ENCODE results near the gene DFFB. TPM values are rescaled to one million over a fixed set of nuclear protein-coding genes. Genes with fewer than 3 reads are reported as not detected.
"Not testable (repeated sequence)": the region's sequence is repeated elsewhere in the genome, so short reads cannot be mapped to it uniquely, and the experiment has no call there.

DFFB gene, protein sequence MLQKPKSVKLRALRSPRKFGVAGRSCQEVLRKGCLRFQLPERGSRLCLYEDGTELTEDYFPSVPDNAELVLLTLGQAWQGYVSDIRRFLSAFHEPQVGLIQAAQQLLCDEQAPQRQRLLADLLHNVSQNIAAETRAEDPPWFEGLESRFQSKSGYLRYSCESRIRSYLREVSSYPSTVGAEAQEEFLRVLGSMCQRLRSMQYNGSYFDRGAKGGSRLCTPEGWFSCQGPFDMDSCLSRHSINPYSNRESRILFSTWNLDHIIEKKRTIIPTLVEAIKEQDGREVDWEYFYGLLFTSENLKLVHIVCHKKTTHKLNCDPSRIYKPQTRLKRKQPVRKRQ
- total RNA-seq (1 to 10 TPM; 6.9 to 8.2 TPM), polyA plus RNA-seq (ENCODE audit: insufficient read length in 2 of 2) (10 to 100 TPM in 1 of 2 donors, 1 to 10 TPM in 1; 7.4 to 15.4 TPM)
- long read RNA-seq, donor 1, partial matches to known transcripts: 0 of 2 reads
- long read RNA-seq, donor 1, other reads (novel, unspliced or antisense): 0 of 2 reads
- long read RNA-seq, donor 2, partial matches to known transcripts: 0 of 1 reads
- long read RNA-seq, donor 2, other reads (novel, unspliced or antisense): 0 of 1 reads
- long read RNA-seq, donor 3: 0 reads
- long read RNA-seq, donor 4, partial matches to known transcripts: 0 of 1 reads
- long read RNA-seq, donor 4, other reads (novel, unspliced or antisense): 0 of 1 reads

GRCh38 chr1:3856923-3857790 is at the start of gene DFFB, which contains the start of gene CEP104:
Gene DFFB, plus strand, starts transcription at chr1:3857476. Its CDS starts 128 bp downstream, at chr1:3857604.
Gene CEP104, minus strand, starts transcription at chr1:3857211. Its CDS starts 4,804 bp downstream, at chr1:3852407.
- under 1% methylated on average over 73 of the region's 73 CpGs for WGBS (ENCODE audit: insufficient coverage)
- H3K9me3 ChIP-seq (ENCODE audit: control insufficient read depth, insufficient read depth, low read length): no peaks in the 10 kb centered on the region
- peaks cover 38% of the 10 kb centered on the region for H3K4me1 ChIP-seq (ENCODE audit: control insufficient read depth, insufficient read depth, low read length)
- peaks cover 17% of the 10 kb centered on the region for H3K36me3 ChIP-seq (ENCODE audit: control insufficient read depth, insufficient read depth, low read length)
- H3K27me3 ChIP-seq (ENCODE audit: control insufficient read depth, insufficient read depth, low read length): no peaks in the 10 kb centered on the region
- peak within 1 kb of the TSS; percentile 90 for H3K4me3 ChIP-seq (ENCODE audit: low read depth, low read length)
- H3K27ac ChIP-seq (ENCODE audit: low read depth, low read length): peak within 1 kb of the TSS; percentile 61
- peak; percentile 82 to 99 (median 87) for DNase-seq (ENCODE audit: low read depth in 4 of 6, low spot score in 6 of 6)

DNA sequence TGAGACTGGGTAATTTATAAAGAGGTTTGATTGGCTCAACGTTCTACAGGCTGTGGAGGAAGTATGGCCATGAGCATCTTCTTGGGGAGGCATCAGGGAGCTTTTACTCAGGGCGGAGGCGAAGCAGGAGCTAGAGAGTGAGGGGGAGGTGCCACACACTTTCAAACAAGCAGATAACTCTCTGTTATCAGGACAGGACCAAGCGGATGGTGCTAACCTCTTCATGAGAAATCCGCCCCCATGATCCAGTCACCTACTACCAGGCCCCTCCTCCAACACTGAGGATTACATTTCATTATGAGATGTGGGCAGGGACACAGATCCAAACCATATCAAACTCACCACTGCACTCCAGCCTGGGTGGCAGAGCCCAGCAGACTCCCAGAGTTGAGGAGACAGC is 49.5 kb upstream of the DFFB start:
- Histone ChIP-seq H3K27me3 (ENCODE audit: control insufficient read depth, insufficient read depth, low read length) (no peaks in the 10 kb centered on the region), H3K4me1 (ENCODE audit: control insufficient read depth, insufficient read depth, low read length) (no peaks in the 10 kb centered on the region), H3K4me3 (ENCODE audit: low read depth, low read length) (no peak overlapping the region), H3K27ac (ENCODE audit: low read depth, low read length) (no peak overlapping the region), H3K9me3 (ENCODE audit: control insufficient read depth, insufficient read depth, low read length) (no peaks in the 10 kb centered on the region), H3K36me3 (ENCODE audit: control insufficient read depth, insufficient read depth, low read length) (peaks cover 3% of the 10 kb centered on the region)
- 67% methylated on average over 2 of the region's 5 CpGs for WGBS (ENCODE audit: insufficient coverage)
- no peak for DNase-seq (ENCODE audit: low read depth in 4 of 6, low spot score in 6 of 6)

GRCh38 chr1:3809680-3810079 is 47.6 kb upstream of the DFFB start:
- Histone ChIP-seq H3K4me1 (ENCODE audit: control insufficient read depth, insufficient read depth, low read length) (no peaks in the 10 kb centered on the region), H3K27me3 (ENCODE audit: control insufficient read depth, insufficient read depth, low read length) (no peaks in the 10 kb centered on the region), H3K27ac (ENCODE audit: low read depth, low read length) (no peak overlapping the region), H3K36me3 (ENCODE audit: control insufficient read depth, insufficient read depth, low read length) (peaks cover 14% of the 10 kb centered on the region), H3K4me3 (ENCODE audit: low read depth, low read length) (no peak overlapping the region), H3K9me3 (ENCODE audit: control insufficient read depth, insufficient read depth, low read length) (no peaks in the 10 kb centered on the region)
- 71% methylated on average over 5 of the region's 7 CpGs for WGBS (ENCODE audit: insufficient coverage)
- DNase-seq (ENCODE audit: low read depth in 4 of 6, low spot score in 6 of 6): no peak

DNA sequence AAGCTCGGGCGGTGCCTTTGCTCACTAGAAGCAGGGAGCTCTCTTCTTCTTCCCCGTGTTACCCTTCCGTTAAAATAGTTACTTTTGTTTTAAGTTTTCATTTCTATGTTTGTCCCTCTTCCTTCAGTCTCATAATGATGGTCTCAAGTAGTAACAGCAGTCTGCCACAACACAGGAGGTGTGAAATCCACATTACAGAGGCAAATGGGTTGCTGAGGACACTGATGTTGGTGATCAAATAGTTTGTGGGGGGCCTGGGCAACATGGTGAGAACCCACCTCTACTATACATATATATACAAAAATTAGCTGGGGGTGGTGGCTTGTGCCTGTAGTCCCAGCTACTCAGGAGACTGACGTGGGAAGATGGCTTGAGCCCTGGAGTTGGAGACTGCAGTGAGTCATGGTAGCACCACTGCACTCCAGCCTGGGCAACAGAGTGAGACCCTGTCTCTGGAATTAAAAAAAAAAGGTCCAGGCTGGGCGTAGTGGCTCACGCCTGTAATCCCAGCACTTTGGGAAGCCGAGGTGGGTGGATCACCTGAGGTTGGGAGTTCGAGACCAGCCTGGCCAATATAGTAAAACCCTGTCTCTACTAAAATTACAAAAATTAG is 47.0 kb upstream of the DFFB start:
- H3K4me3 ChIP-seq (ENCODE audit: low read depth, low read length); H3K27ac ChIP-seq (ENCODE audit: low read depth, low read length); H3K4me1 ChIP-seq (ENCODE audit: control insufficient read depth, insufficient read depth, low read length); H3K27me3 ChIP-seq (ENCODE audit: control insufficient read depth, insufficient read depth, low read length); DNase-seq (ENCODE audit: low read depth in 4 of 6, low spot score in 6 of 6); H3K9me3 ChIP-seq (ENCODE audit: control insufficient read depth, insufficient read depth, low read length): not testable (repeated sequence)
- WGBS (ENCODE audit: insufficient coverage): 84% methylated on average over 3 of the region's 9 CpGs
- H3K36me3 ChIP-seq (ENCODE audit: control insufficient read depth, insufficient read depth, low read length): peaks cover 20% of the 10 kb centered on the region

- Histone ChIP-seq H3K36me3 (ENCODE audit: control insufficient read depth, insufficient read depth, low read length) (peaks cover 31% of the 10 kb centered on the region), H3K4me3 (ENCODE audit: low read depth, low read length) (no peak overlapping the region), H3K27me3 (ENCODE audit: control insufficient read depth, insufficient read depth, low read length) (no peaks in the 10 kb centered on the region), H3K9me3 (ENCODE audit: control insufficient read depth, insufficient read depth, low read length) (no peaks in the 10 kb centered on the region), H3K4me1 (ENCODE audit: control insufficient read depth, insufficient read depth, low read length) (no peaks in the 10 kb centered on the region), H3K27ac (ENCODE audit: low read depth, low read length) (no peak overlapping the region)
- 17% methylated on average over 1 of the region's 2 CpGs for WGBS (ENCODE audit: insufficient coverage)
- DNase-seq (ENCODE audit: low read depth in 4 of 6, low spot score in 6 of 6): no peak
Measured at GRCh38 chr1:3811595-3811911, 45.7 kb upstream of the DFFB start.

DNA sequence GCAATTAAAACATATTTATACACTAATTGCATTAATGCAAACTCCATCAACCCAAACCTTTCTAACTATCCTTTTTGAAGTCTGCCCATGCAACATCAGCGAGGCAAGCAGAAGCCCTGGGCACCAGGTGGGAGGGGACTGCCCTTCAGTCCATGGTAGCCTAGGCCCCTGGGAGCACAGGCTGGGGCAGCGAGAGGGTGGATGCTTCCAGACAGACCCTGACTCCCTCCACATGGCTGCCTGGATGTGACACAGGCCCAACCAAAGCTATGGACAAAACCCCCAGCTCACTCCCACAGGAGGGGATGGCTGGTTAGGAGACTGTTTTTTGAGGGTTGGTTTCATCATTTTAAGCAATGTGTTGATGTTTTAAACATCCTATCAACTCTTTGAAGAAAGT is 43.2 kb upstream of the DFFB start:
- Histone ChIP-seq H3K4me3 (ENCODE audit: low read depth, low read length) (no peak overlapping the region), H3K9me3 (ENCODE audit: control insufficient read depth, insufficient read depth, low read length) (no peaks in the 10 kb centered on the region), H3K4me1 (ENCODE audit: control insufficient read depth, insufficient read depth, low read length) (no peaks in the 10 kb centered on the region), H3K27me3 (ENCODE audit: control insufficient read depth, insufficient read depth, low read length) (no peaks in the 10 kb centered on the region), H3K36me3 (ENCODE audit: control insufficient read depth, insufficient read depth, low read length) (peaks cover 51% of the 10 kb centered on the region), H3K27ac (ENCODE audit: low read depth, low read length) (no peak overlapping the region)
- no peak for DNase-seq (ENCODE audit: low read depth in 4 of 6, low spot score in 6 of 6)
- WGBS (ENCODE audit: insufficient coverage): 80% methylated on average over 1 of the region's 2 CpGs

GRCh38 chr1:3814771-3815561 is 42.3 kb upstream of the DFFB start:
- no peaks in the 10 kb centered on the region for H3K4me1 ChIP-seq (ENCODE audit: control insufficient read depth, insufficient read depth, low read length)
- no peak overlapping the region for H3K4me3 ChIP-seq (ENCODE audit: low read depth, low read length)
- no peaks in the 10 kb centered on the region for H3K9me3 ChIP-seq (ENCODE audit: control insufficient read depth, insufficient read depth, low read length)
- H3K27me3 ChIP-seq (ENCODE audit: control insufficient read depth, insufficient read depth, low read length): no peaks in the 10 kb centered on the region
- H3K36me3 ChIP-seq (ENCODE audit: control insufficient read depth, insufficient read depth, low read length): peaks cover 60% of the 10 kb centered on the region
- H3K27ac ChIP-seq (ENCODE audit: low read depth, low read length): no peak overlapping the region
- DNase-seq (ENCODE audit: low read depth in 4 of 6, low spot score in 6 of 6): no peak
- WGBS (ENCODE audit: insufficient coverage): 90% methylated on average over 42 of the region's 42 CpGs

GRCh38 chr1:3816331-3817137 is 40.7 kb upstream of the DFFB start:
- Histone ChIP-seq H3K4me1 (ENCODE audit: control insufficient read depth, insufficient read depth, low read length) (peaks cover 14% of the 10 kb centered on the region), H3K27ac (ENCODE audit: low read depth, low read length) (no peak overlapping the region), H3K4me3 (ENCODE audit: low read depth, low read length) (no peak overlapping the region), H3K9me3 (ENCODE audit: control insufficient read depth, insufficient read depth, low read length) (no peaks in the 10 kb centered on the region), H3K27me3 (ENCODE audit: control insufficient read depth, insufficient read depth, low read length) (no peaks in the 10 kb centered on the region), H3K36me3 (ENCODE audit: control insufficient read depth, insufficient read depth, low read length) (peaks cover 72% of the 10 kb centered on the region)
- WGBS (ENCODE audit: insufficient coverage): 91% methylated on average over 33 of the region's 38 CpGs
- no peak for DNase-seq (ENCODE audit: low read depth in 4 of 6, low spot score in 6 of 6)

All from spinal cord (tissue), 10 donors.